Neural progenitor cell (in vitro differentiated cells): ENCODE data around the gene MYL4.
"Not testable (repeated sequence)": the region's sequence is repeated elsewhere in the genome, so short reads cannot be mapped to it uniquely, and the experiment has no call there.

Source experiments
- CTCF ChIP-seq: fragments of 200-600 bp; sonication (generic); IDR thresholded peaks from 2 replicates; pipeline ENCODE4 v1.5.1; 2017; ENCODE audit warnings: antibody characterized with exemption, mild to moderate bottlenecking
- EZH2phosphoT487 ChIP-seq: fragments of 200-600 bp; sonication (generic); IDR thresholded peaks from 2 replicates; pipeline ENCODE4 v1.6.1; 2017; ENCODE audit warnings: antibody characterized with exemption

- TF ChIP-seq CTCF, EZH2phosphoT487: not testable (repeated sequence)
These were observed 42.3 kb upstream of the MYL4 start for GRCh38 chr17:47166854-47167253.
